ENCODE measurements around the gene AQP12B. TPM values are rescaled to one million over a fixed set of nuclear protein-coding genes. Genes with fewer than 3 reads are reported as not detected.

The AQP12B gene
- polyA plus RNA-seq, 1 donor from 2014 or later = not detected

DNA sequence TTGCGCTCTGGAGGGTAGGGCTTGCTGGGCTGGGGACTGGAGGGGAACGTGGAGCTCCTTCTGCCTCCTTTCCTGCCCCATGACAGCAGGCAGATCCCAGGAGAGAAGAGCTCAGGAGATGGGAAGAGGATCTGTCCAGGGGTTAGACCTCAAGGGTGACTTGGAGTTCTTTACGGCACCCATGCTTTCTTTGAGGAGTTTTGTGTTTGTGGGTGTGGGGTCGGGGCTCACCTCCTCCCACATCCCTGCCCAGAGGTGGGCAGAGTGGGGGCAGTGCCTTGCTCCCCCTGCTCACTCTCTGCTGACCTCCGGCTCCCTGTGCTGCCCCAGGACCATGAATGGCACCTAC lies 53.1 kb downstream of the AQP12B start:
- Histone ChIP-seq H3K9me3 (ENCODE audit: low read length) (no peaks in the 10 kb centered on the region), H3K4me3 (ENCODE audit: low read length) (no peak overlapping the region), H3K27ac (ENCODE audit: low read length) (no peak overlapping the region), H3K79me2 (replicated peaks; ENCODE audit: insufficient read depth, low read length) (no peaks in the 10 kb centered on the region), H3K27me3 (ENCODE audit: insufficient read depth, low read depth, low read length) (no peaks in the 10 kb centered on the region), H2AFZ (ENCODE audit: low read depth, low read length) (no peak overlapping the region), H4K20me1 (ENCODE audit: insufficient read depth) (no peaks in the 10 kb centered on the region), H3K4me2 (ENCODE audit: low read length) (no peak overlapping the region), H3K9ac (ENCODE audit: low read length) (no peak overlapping the region), H3K9me2 (ENCODE audit: insufficient read depth, low read length) (no peaks in the 10 kb centered on the region), H3F3A (ENCODE audit: insufficient read depth, low read length, poor library complexity, severe bottlenecking) (no peaks in the 10 kb centered on the region), H3K36me3 (ENCODE audit: insufficient read depth, low read length) (no peaks in the 10 kb centered on the region)
- no peak for TF ChIP-seq POLR2AphosphoS5 (IDR thresholded peaks at IDR 0.05)
- TF ChIP-seq, protein P1, sequence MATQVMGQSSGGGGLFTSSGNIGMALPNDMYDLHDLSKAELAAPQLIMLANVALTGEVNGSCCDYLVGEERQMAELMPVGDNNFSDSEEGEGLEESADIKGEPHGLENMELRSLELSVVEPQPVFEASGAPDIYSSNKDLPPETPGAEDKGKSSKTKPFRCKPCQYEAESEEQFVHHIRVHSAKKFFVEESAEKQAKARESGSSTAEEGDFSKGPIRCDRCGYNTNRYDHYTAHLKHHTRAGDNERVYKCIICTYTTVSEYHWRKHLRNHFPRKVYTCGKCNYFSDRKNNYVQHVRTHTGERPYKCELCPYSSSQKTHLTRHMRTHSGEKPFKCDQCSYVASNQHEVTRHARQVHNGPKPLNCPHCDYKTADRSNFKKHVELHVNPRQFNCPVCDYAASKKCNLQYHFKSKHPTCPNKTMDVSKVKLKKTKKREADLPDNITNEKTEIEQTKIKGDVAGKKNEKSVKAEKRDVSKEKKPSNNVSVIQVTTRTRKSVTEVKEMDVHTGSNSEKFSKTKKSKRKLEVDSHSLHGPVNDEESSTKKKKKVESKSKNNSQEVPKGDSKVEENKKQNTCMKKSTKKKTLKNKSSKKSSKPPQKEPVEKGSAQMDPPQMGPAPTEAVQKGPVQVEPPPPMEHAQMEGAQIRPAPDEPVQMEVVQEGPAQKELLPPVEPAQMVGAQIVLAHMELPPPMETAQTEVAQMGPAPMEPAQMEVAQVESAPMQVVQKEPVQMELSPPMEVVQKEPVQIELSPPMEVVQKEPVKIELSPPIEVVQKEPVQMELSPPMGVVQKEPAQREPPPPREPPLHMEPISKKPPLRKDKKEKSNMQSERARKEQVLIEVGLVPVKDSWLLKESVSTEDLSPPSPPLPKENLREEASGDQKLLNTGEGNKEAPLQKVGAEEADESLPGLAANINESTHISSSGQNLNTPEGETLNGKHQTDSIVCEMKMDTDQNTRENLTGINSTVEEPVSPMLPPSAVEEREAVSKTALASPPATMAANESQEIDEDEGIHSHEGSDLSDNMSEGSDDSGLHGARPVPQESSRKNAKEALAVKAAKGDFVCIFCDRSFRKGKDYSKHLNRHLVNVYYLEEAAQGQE (IDR thresholded peaks at IDR 0.05; ENCODE audit: borderline replicate concordance) = no peak
- no peak for TF ChIP-seq SMC3 (conservative IDR thresholded peaks at IDR 0.05; ENCODE audit: poor library complexity)
- TF ChIP-seq MXI1 (conservative IDR thresholded peaks at IDR 0.05; ENCODE audit: poor library complexity, severe bottlenecking) = no peak
- TF ChIP-seq RAD21 (conservative IDR thresholded peaks at IDR 0.05) = no peak
- TF ChIP-seq EZH2 (IDR thresholded peaks at IDR 0.05; ENCODE audit: borderline replicate concordance, insufficient read depth, low read length, poor library complexity, severe bottlenecking) = no peak

GRCh38 chr2:240628808-240629618 lies 53.7 kb downstream of the AQP12B start:
- no peak overlapping the region for H3K27ac ChIP-seq (ENCODE audit: low read length)
- TF ChIP-seq SMC3 (conservative IDR thresholded peaks at IDR 0.05; ENCODE audit: poor library complexity) = no peak
- no peak for TF ChIP-seq RAD21 (conservative IDR thresholded peaks at IDR 0.05)
- no peak for TF ChIP-seq EP300 (conservative IDR thresholded peaks at IDR 0.05; ENCODE audit: poor library complexity, severe bottlenecking)
- TF ChIP-seq MXI1 (conservative IDR thresholded peaks at IDR 0.05; ENCODE audit: poor library complexity, severe bottlenecking) = no peak
- TF ChIP-seq, protein P1 (IDR thresholded peaks at IDR 0.05; ENCODE audit: borderline replicate concordance) = no peak
- no peak for TF ChIP-seq EZH2 (IDR thresholded peaks at IDR 0.05; ENCODE audit: borderline replicate concordance, insufficient read depth, low read length, poor library complexity, severe bottlenecking)
- TF ChIP-seq, protein P2, sequence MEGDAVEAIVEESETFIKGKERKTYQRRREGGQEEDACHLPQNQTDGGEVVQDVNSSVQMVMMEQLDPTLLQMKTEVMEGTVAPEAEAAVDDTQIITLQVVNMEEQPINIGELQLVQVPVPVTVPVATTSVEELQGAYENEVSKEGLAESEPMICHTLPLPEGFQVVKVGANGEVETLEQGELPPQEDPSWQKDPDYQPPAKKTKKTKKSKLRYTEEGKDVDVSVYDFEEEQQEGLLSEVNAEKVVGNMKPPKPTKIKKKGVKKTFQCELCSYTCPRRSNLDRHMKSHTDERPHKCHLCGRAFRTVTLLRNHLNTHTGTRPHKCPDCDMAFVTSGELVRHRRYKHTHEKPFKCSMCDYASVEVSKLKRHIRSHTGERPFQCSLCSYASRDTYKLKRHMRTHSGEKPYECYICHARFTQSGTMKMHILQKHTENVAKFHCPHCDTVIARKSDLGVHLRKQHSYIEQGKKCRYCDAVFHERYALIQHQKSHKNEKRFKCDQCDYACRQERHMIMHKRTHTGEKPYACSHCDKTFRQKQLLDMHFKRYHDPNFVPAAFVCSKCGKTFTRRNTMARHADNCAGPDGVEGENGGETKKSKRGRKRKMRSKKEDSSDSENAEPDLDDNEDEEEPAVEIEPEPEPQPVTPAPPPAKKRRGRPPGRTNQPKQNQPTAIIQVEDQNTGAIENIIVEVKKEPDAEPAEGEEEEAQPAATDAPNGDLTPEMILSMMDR (IDR thresholded peaks at IDR 0.05; ENCODE audit: poor library complexity, severe bottlenecking) = no peak
- no peak for TF ChIP-seq POLR2AphosphoS5 (IDR thresholded peaks at IDR 0.05)
- no peak for TF ChIP-seq TAF1 (IDR thresholded peaks at IDR 0.05; ENCODE audit: low read depth)
- no peak overlapping the region for H3K9ac ChIP-seq (ENCODE audit: low read length)
- H3K79me2 ChIP-seq (replicated peaks; ENCODE audit: insufficient read depth, low read length) = no peaks in the 10 kb centered on the region
- H3K9me2 ChIP-seq (ENCODE audit: insufficient read depth, low read length) = no peaks in the 10 kb centered on the region
- no peak overlapping the region for H3K4me3 ChIP-seq (ENCODE audit: low read length)
- H3K27me3 ChIP-seq (ENCODE audit: insufficient read depth, low read depth, low read length) = no peaks in the 10 kb centered on the region
- no peak overlapping the region for H3K4me2 ChIP-seq (ENCODE audit: low read length)
- no peaks in the 10 kb centered on the region for H3F3A ChIP-seq (ENCODE audit: insufficient read depth, low read length, poor library complexity, severe bottlenecking)
- H2AFZ ChIP-seq (ENCODE audit: low read depth, low read length) = no peak overlapping the region
- no peaks in the 10 kb centered on the region for H4K20me1 ChIP-seq (ENCODE audit: insufficient read depth)
- no peaks in the 10 kb centered on the region for H3K9me3 ChIP-seq (ENCODE audit: low read length)
- H3K36me3 ChIP-seq (ENCODE audit: insufficient read depth, low read length) = no peaks in the 10 kb centered on the region
